ENCODE data around the gene NPFFR2.

GRCh38 chr4:72112514-72113156, 80.8 kb downstream of the NPFFR2 start:
- TF ChIP-seq CTCF (IDR thresholded peaks at IDR 0.05; ENCODE audit: low read length) (no peak), EZH2 (optimal IDR thresholded peaks at IDR 0.05; ENCODE audit: low read depth, low read length) (no peak), EZH2phosphoT487 (IDR thresholded peaks at IDR 0.05; ENCODE audit: low read length) (no peak)

All from MM.1S (cell line).